IPS-15b (cell line): Measurements from ENCODE around the gene GATA5.

Experiments used
- H3K27me3 ChIP-seq: one replicate; pipeline ENCODE4 v1.6.1; 2013; ENCODE audit warnings: low read length; ENCODE audit not compliant: control insufficient read depth, insufficient read depth
- H3K36me3 ChIP-seq: one replicate; pipeline ENCODE4 v1.6.1; 2013; ENCODE audit warnings: low read length; ENCODE audit not compliant: control insufficient read depth, insufficient read depth
- H3K4me1 ChIP-seq: one replicate; pipeline ENCODE4 v1.6.1; 2013; ENCODE audit warnings: mild to moderate bottlenecking, low read length; ENCODE audit not compliant: control insufficient read depth, insufficient read depth
- H3K4me3 ChIP-seq: one replicate; pipeline ENCODE4 v1.5.1; 2013; ENCODE audit warnings: low read depth, low read length
- H3K9ac ChIP-seq: one replicate; pipeline ENCODE4 v1.6.1; 2013; ENCODE audit warnings: low read depth, mild to moderate bottlenecking, low read length
- H3K9me3 ChIP-seq: one replicate; pipeline ENCODE4 v1.6.1; 2013; ENCODE audit warnings: mild to moderate bottlenecking, low read length; ENCODE audit not compliant: control insufficient read depth, insufficient read depth

The GATA5 gene

GRCh38 chr20:62464990-62465389, 10.8 kb downstream of the GATA5 start:
- no peaks in the 10 kb centered on the region for H3K27me3 ChIP-seq
- no peak overlapping the region for H3K9ac ChIP-seq
- no peak overlapping the region for H3K4me3 ChIP-seq
- H3K9me3 ChIP-seq: no peaks in the 10 kb centered on the region
- H3K36me3 ChIP-seq: no peaks in the 10 kb centered on the region
- H3K4me1 ChIP-seq: no peaks in the 10 kb centered on the region

- no peaks in the 10 kb centered on the region for H3K9me3 ChIP-seq
- no peak overlapping the region for H3K9ac ChIP-seq
- H3K27me3 ChIP-seq: no peaks in the 10 kb centered on the region
- no peaks in the 10 kb centered on the region for H3K4me1 ChIP-seq
- no peaks in the 10 kb centered on the region for H3K36me3 ChIP-seq
- H3K4me3 ChIP-seq: no peak overlapping the region
Observed at GRCh38 chr20:62464425-62464770, 11.4 kb downstream of the GATA5 start.

GRCh38 chr20:62463651-62464424, 12.0 kb downstream of the GATA5 start:
- Histone ChIP-seq H3K27me3 (no peaks in the 10 kb centered on the region), H3K9me3 (no peaks in the 10 kb centered on the region), H3K4me1 (no peaks in the 10 kb centered on the region)

GRCh38 chr20:62462976-62463592, 12.7 kb downstream of the GATA5 start:
- Histone ChIP-seq H3K27me3 (no peaks in the 10 kb centered on the region), H3K36me3 (no peaks in the 10 kb centered on the region), H3K4me1 (no peaks in the 10 kb centered on the region), H3K9me3 (no peaks in the 10 kb centered on the region), H3K9ac (no peak overlapping the region), H3K4me3 (no peak overlapping the region)

More at GRCh38 chr20:62463651-62464424, 12.0 kb downstream of the GATA5 start:
- Histone ChIP-seq H3K9ac (no peak overlapping the region), H3K4me3 (no peak overlapping the region), H3K36me3 (no peaks in the 10 kb centered on the region)

GRCh38 chr20:62461834-62462233, 14.0 kb downstream of the GATA5 start:
- H3K27me3 ChIP-seq: no peaks in the 10 kb centered on the region

GRCh38 chr20:62461157-62461556, 14.6 kb downstream of the GATA5 start:
- Histone ChIP-seq H3K27me3 (no peaks in the 10 kb centered on the region), H3K4me1 (no peaks in the 10 kb centered on the region), H3K4me3 (no peak overlapping the region), H3K9ac (no peak overlapping the region), H3K36me3 (no peaks in the 10 kb centered on the region), H3K9me3 (no peaks in the 10 kb centered on the region)

More at GRCh38 chr20:62461834-62462233, 14.0 kb downstream of the GATA5 start:
- Histone ChIP-seq H3K9me3 (no peaks in the 10 kb centered on the region), H3K36me3 (no peaks in the 10 kb centered on the region), H3K4me3 (no peak overlapping the region), H3K9ac (no peak overlapping the region), H3K4me1 (no peaks in the 10 kb centered on the region)

GRCh38 chr20:62460678-62461077, 15.1 kb downstream of the GATA5 start:
- H3K9me3 ChIP-seq: no peaks in the 10 kb centered on the region
- no peaks in the 10 kb centered on the region for H3K27me3 ChIP-seq
- no peak overlapping the region for H3K4me3 ChIP-seq
- no peak overlapping the region for H3K9ac ChIP-seq
- no peaks in the 10 kb centered on the region for H3K4me1 ChIP-seq
- no peaks in the 10 kb centered on the region for H3K36me3 ChIP-seq

- H3K9ac ChIP-seq: no peak overlapping the region
- H3K4me1 ChIP-seq: no peaks in the 10 kb centered on the region
- H3K9me3 ChIP-seq: no peaks in the 10 kb centered on the region
- H3K36me3 ChIP-seq: no peaks in the 10 kb centered on the region
- H3K27me3 ChIP-seq: no peaks in the 10 kb centered on the region
- H3K4me3 ChIP-seq: no peak overlapping the region
Observed at GRCh38 chr20:62459488-62459887, 16.3 kb downstream of the GATA5 start.

- Histone ChIP-seq H3K27me3 (no peaks in the 10 kb centered on the region), H3K9me3 (no peaks in the 10 kb centered on the region), H3K36me3 (no peaks in the 10 kb centered on the region), H3K9ac (no peak overlapping the region), H3K4me1 (no peaks in the 10 kb centered on the region), H3K4me3 (no peak overlapping the region)
Observed at GRCh38 chr20:62458275-62459251, 17.2 kb downstream of the GATA5 start.

- Histone ChIP-seq H3K27me3 (no peaks in the 10 kb centered on the region), H3K4me1 (no peaks in the 10 kb centered on the region)
Observed at GRCh38 chr20:62457831-62458230, 18.0 kb downstream of the GATA5 start.

GRCh38 chr20:62457098-62457497, 18.7 kb downstream of the GATA5 start:
- Histone ChIP-seq H3K9me3 (no peaks in the 10 kb centered on the region), H3K4me1 (no peaks in the 10 kb centered on the region), H3K9ac (no peak overlapping the region), H3K4me3 (no peak overlapping the region), H3K36me3 (no peaks in the 10 kb centered on the region), H3K27me3 (no peaks in the 10 kb centered on the region)

More at GRCh38 chr20:62457831-62458230, 18.0 kb downstream of the GATA5 start:
- Histone ChIP-seq H3K36me3 (no peaks in the 10 kb centered on the region), H3K9ac (no peak overlapping the region), H3K9me3 (no peaks in the 10 kb centered on the region), H3K4me3 (no peak overlapping the region)
